HepG2 (cell line): ENCODE data around the gene EPN2. TPM values are rescaled to one million over a fixed set of nuclear protein-coding genes. Genes with fewer than 3 reads are reported as not detected.

Experiments
- CBFB ChIP-seq: sonication (generic); formaldehyde crosslinking; IDR thresholded peaks from 2 replicates; pipeline ENCODE4 v1.4.0; 2020; ENCODE audit warnings: missing genetic modification reagents
- GTF2F1 ChIP-seq: fragments of 150-350 bp; IDR thresholded peaks from 2 replicates; pipeline ENCODE4 v1.6.1; 2014; ENCODE audit warnings: low read length
- IKZF1 ChIP-seq: fragments of 450-650 bp; IDR thresholded peaks from 2 replicates; pipeline ENCODE4 v1.7.1; 2016
- IRF2 ChIP-seq: IDR thresholded peaks from 2 replicates; pipeline ENCODE4 v1.6.1; 2018; ENCODE audit warnings: missing genetic modification reagents, missing compliant biosample characterization
- MAFG ChIP-seq: sonication (generic); formaldehyde crosslinking; IDR thresholded peaks from 2 replicates; pipeline ENCODE4 v1.5.1; 2020; ENCODE audit warnings: mild to moderate bottlenecking, missing genetic modification reagents
- MBNL3 ChIP-seq: fragments of 250-450 bp; sonication (Bioruptor Pico); conservative IDR thresholded peaks from 2 replicates; pipeline ENCODE4 v1.8.0; 2022; ENCODE audit warnings: mild to moderate bottlenecking, inconsistent platforms
- NBN ChIP-seq: fragments of 450-650 bp; conservative IDR thresholded peaks from 2 replicates; pipeline ENCODE4 v1.6.1; 2017
- NR2F2 ChIP-seq: IDR thresholded peaks from 2 replicates; pipeline ENCODE4 v1.6.1; 2012; ENCODE audit warnings: low read depth, inconsistent platforms, borderline replicate concordance
- ONECUT2 ChIP-seq: sonication (generic); formaldehyde crosslinking; IDR thresholded peaks from 2 replicates; pipeline ENCODE4 v1.4.0; 2020; ENCODE audit warnings: missing genetic modification reagents
- PHF21A ChIP-seq: sonication (generic); formaldehyde crosslinking; IDR thresholded peaks from 2 replicates; pipeline ENCODE4 v1.5.0; 2020; ENCODE audit warnings: mild to moderate bottlenecking, missing genetic modification reagents
- POLR2AphosphoS2 ChIP-seq: IDR thresholded peaks from 2 replicates; pipeline ENCODE4 v1.6.1; 2011; ENCODE audit warnings: low read depth, low read length, improper control_type of control experiment
- RELA ChIP-seq: sonication (generic); formaldehyde crosslinking; IDR thresholded peaks from 2 replicates; pipeline ENCODE4 v1.4.0; 2020; ENCODE audit warnings: missing genetic modification reagents
- SKI ChIP-seq: fragments of 450-650 bp; IDR thresholded peaks from one replicate; pipeline ENCODE4 v1.6.1; 2018; ENCODE audit warnings: mild to moderate bottlenecking; ENCODE audit not compliant: partially characterized antibody
- SOX5 ChIP-seq: IDR thresholded peaks from 2 replicates; pipeline ENCODE4 v1.6.1; 2016; ENCODE audit warnings: borderline replicate concordance
- SP1 ChIP-seq, 2 experiments: fragments of 450-650 bp in 1 of 2; sonication (generic) in 1 of 2; formaldehyde crosslinking in 1 of 2; IDR thresholded peaks; 2 replicates each; pipeline versions ENCODE4 v1.4.0 to v1.6.1; 2016 to 2020; ENCODE audit warnings: missing genetic modification reagents in 1 of 2
- SP2 ChIP-seq: sonication (generic); formaldehyde crosslinking; IDR thresholded peaks from 2 replicates; pipeline ENCODE4 v1.5.1; 2020; ENCODE audit warnings: mild to moderate bottlenecking, missing genetic modification reagents
- TERF1 ChIP-seq: sonication (generic); formaldehyde crosslinking; IDR thresholded peaks from 2 replicates; pipeline ENCODE4 v1.8.0; 2022; ENCODE audit warnings: mild to moderate bottlenecking, missing genetic modification reagents, moderate library complexity
- ZBTB8A ChIP-seq: sonication (generic); formaldehyde crosslinking; IDR thresholded peaks from 2 replicates; pipeline ENCODE4 v1.4.0; 2020; ENCODE audit warnings: mild to moderate bottlenecking, low read depth, missing genetic modification reagents, borderline replicate concordance
- ZNF232 ChIP-seq: sonication (generic); formaldehyde crosslinking; IDR thresholded peaks from 2 replicates; pipeline ENCODE4 v1.4.0; 2020; ENCODE audit warnings: missing genetic modification reagents, borderline replicate concordance
- ZNF83 ChIP-seq: sonication (generic); formaldehyde crosslinking; IDR thresholded peaks from 2 replicates; pipeline ENCODE4 v1.4.0; 2020; ENCODE audit warnings: missing genetic modification reagents, mild to moderate bottlenecking, borderline replicate concordance
- polyA plus RNA-seq, 8 experiments: library from polyadenylated mRNA; depleted of rRNA in 3 of 8; stranded (reverse) in 7 of 8; unstranded in 1 of 8; fragments of >200 nt; fragmentation: Illumina TruSeq in 4 of 8; extraction: Trizol in 4 of 8; gene quantifications; 2 replicates each; pipeline versions ENCODE4 v1.2.1 to v1.2.3, GENCODE V29; 2011 to 2016; ENCODE audit warnings: low read depth in 4 of 8, missing spikeins in 1 of 8, mixed read lengths in 1 of 8; ENCODE audit not compliant: insufficient read depth in 1 of 8
- total RNA-seq, 5 experiments: library from RNA; depleted of rRNA; stranded (reverse); fragments of >200 nt; fragmentation: Illumina TruSeq; extraction: Trizol; gene quantifications; 2 replicates each; pipeline ENCODE4 v1.2.3, GENCODE V29; 2016; ENCODE audit warnings: low read depth in 1 of 5
- TF ChIP-seq, protein P1 (sequence below): sonication (generic); formaldehyde crosslinking; IDR thresholded peaks from 2 replicates; pipeline ENCODE4 v1.4.0; 2020; ENCODE audit warnings: missing genetic modification reagents, borderline replicate concordance
- TF ChIP-seq, protein P2 (sequence below): sonication (generic); formaldehyde crosslinking; IDR thresholded peaks from 2 replicates; pipeline ENCODE4 v1.4.0; 2020; ENCODE audit warnings: mild to moderate bottlenecking, low read depth, missing genetic modification reagents

Gene EPN2
- total and polyA plus RNA-seq, 2 of the 13 experiments (the other 11 are each of a cell fraction or from before 2014, with no cell fraction given), result 7.8 to 19.2 TPM

GRCh38 chr17:19362277-19363113, 125.3 kb downstream of the EPN2 start, which contains the start of gene B9D1 (continued):
- TF ChIP-seq PHF21A (CRISPR knock-in tag) (no peak), CBFB (CRISPR knock-in tag) (peak; percentile 79), SP2 (peak; percentile 39; the same call in 1 of the 2 replicates), ZNF232 (CRISPR knock-in tag) (no peak), SOX5 (CRISPR knock-in tag) (no peak; the same call in 1 of the 2 replicates), MBNL3 (no peak), ZBTB8A (peak; percentile 34; the same call in 1 of the 2 replicates), NR2F2 (peak; percentile 25; the same call in 1 of the 2 replicates), TERF1 (CRISPR knock-in tag) (no peak), RELA (CRISPR knock-in tag) (no peak; the same call in 1 of the 2 replicates), MAFG (CRISPR knock-in tag) (no peak), SKI (no peak), SP1 (IDR thresholded peaks at IDR 0.05) (no peak), SP1 (CRISPR knock-in tag; IDR thresholded peaks at IDR 0.05) (peak; percentile 62), IRF2 (CRISPR knock-in tag) (peak; percentile 59; the same call in 1 of the 2 replicates), POLR2AphosphoS2 (no peak), NBN (no peak), ZNF83 (CRISPR knock-in tag) (no peak), ONECUT2 (no peak), GTF2F1 (no peak), IKZF1 (no peak)
- TF ChIP-seq, protein P1, sequence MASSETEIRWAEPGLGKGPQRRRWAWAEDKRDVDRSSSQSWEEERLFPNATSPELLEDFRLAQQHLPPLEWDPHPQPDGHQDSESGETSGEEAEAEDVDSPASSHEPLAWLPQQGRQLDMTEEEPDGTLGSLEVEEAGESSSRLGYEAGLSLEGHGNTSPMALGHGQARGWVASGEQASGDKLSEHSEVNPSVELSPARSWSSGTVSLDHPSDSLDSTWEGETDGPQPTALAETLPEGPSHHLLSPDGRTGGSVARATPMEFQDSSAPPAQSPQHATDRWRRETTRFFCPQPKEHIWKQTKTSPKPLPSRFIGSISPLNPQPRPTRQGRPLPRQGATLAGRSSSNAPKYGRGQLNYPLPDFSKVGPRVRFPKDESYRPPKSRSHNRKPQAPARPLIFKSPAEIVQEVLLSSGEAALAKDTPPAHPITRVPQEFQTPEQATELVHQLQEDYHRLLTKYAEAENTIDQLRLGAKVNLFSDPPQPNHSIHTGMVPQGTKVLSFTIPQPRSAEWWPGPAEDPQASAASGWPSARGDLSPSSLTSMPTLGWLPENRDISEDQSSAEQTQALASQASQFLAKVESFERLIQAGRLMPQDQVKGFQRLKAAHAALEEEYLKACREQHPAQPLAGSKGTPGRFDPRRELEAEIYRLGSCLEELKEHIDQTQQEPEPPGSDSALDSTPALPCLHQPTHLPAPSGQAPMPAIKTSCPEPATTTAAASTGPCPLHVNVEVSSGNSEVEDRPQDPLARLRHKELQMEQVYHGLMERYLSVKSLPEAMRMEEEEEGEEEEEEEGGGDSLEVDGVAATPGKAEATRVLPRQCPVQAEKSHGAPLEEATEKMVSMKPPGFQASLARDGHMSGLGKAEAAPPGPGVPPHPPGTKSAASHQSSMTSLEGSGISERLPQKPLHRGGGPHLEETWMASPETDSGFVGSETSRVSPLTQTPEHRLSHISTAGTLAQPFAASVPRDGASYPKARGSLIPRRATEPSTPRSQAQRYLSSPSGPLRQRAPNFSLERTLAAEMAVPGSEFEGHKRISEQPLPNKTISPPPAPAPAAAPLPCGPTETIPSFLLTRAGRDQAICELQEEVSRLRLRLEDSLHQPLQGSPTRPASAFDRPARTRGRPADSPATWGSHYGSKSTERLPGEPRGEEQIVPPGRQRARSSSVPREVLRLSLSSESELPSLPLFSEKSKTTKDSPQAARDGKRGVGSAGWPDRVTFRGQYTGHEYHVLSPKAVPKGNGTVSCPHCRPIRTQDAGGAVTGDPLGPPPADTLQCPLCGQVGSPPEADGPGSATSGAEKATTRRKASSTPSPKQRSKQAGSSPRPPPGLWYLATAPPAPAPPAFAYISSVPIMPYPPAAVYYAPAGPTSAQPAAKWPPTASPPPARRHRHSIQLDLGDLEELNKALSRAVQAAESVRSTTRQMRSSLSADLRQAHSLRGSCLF (CRISPR knock-in tag), result no peak
- TF ChIP-seq, protein P2, sequence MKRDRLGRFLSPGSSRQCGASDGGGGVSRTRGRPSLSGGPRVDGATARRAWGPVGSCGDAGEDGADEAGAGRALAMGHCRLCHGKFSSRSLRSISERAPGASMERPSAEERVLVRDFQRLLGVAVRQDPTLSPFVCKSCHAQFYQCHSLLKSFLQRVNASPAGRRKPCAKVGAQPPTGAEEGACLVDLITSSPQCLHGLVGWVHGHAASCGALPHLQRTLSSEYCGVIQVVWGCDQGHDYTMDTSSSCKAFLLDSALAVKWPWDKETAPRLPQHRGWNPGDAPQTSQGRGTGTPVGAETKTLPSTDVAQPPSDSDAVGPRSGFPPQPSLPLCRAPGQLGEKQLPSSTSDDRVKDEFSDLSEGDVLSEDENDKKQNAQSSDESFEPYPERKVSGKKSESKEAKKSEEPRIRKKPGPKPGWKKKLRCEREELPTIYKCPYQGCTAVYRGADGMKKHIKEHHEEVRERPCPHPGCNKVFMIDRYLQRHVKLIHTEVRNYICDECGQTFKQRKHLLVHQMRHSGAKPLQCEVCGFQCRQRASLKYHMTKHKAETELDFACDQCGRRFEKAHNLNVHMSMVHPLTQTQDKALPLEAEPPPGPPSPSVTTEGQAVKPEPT (CRISPR knock-in tag), result no peak
